HG03175 (cell line): ENCODE data around the gene FTH1.

ENCODE experiments used
- ATAC-seq: cut with Tn5 transposase; IDR thresholded peaks from one replicate; pipeline ENCODE4 v1.9.1; 2021; ENCODE audit warnings: mild to moderate bottlenecking, moderate library complexity; ENCODE audit not compliant: unreplicated experiment

The FTH1 gene

DNA sequence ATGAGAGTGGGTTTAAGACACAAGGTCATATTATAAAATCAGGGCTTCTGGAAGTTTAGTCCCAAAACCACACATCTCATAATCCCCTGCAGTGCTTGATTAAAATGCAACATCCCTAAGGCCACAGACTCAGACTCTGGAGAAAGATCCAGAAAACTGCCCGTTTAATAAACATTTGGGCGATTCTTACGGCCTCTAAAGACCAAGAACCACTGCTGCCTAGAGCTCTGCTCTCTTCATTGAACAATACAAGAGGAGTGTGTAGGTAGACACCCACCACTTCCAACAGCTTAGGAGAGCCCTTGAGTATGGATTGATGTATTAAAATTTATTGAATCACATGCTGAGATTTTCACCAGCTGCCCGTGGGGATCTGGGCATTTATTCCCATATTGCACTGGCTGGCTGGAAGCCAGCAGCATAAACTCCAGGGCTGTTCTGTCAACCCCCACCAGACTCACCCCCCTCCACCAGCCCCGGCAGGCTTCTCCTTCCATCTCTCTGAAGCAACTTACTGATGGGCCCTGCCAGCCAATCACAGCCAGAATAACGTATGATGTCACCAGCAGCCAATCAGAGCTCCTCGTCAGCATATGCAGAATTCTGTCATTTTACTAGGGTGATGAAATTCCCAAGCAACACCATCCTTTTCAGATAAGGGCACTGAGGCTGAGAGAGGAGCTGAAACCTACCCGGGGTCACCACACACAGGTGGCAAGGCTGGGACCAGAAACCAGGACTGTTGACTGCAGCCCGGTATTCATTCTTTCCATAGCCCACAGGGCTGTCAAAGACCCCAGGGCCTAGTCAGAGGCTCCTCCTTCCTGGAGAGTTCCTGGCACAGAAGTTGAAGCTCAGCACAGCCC, 18.0 kb downstream of the FTH1 start:
- ATAC-seq, result no peak

GRCh38 chr11:61948505-61948904, 18.9 kb downstream of the FTH1 start:
- ATAC-seq, result no peak

GRCh38 chr11:61947486-61948210, 19.8 kb downstream of the FTH1 start:
- ATAC-seq, result no peak

DNA sequence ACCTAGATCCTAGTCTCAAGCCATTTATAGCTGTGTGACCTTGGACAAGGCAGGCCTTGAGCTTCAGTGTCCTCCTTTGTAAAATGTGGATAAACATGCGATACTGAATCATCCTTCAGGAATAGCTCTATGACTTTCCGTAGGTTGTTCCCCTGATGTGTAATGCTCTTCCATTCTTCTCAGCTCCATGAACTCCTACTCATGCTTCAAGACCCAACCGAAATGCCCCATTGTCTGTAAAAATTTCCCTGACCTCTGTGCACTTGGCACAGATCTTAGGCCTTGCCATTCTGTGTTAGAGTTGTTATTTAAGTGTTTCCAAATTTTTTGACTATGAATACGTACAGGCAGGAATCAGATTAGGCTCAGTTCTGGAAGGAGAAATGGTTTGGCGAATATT, 20.5 kb downstream of the FTH1 start:
- no peak for ATAC-seq

GRCh38 chr11:61945191-61945590, 22.2 kb downstream of the FTH1 start:
- no peak for ATAC-seq

DNA sequence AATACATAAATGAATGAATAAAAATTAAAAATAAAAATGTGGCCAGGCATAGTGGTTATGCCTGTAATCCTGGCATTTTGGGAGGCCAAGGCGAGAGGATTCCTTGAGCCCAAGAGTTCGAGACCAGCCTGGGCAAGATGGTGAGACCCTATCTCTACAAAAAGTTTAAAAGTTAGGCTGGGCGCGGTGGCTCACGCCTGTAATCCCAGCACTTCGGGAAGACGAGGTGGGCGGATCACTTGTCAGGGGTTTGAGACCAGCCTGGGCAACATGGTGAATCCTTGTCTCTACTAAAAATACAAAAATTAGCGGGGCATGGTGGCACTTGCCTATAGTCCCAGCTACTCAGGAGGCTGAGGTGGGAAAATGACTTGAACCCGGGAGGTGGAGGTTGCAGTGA, 27.0 kb downstream of the FTH1 start:
- ATAC-seq, result no peak

- ATAC-seq, result no peak
Observed at GRCh38 chr11:61935861-61936260, 31.6 kb downstream of the FTH1 start.

- no peak for ATAC-seq
Observed at GRCh38 chr11:61930933-61931332, 36.5 kb downstream of the FTH1 start.

- ATAC-seq, result no peak
Observed at GRCh38 chr11:61928606-61929005, 38.8 kb downstream of the FTH1 start.

- ATAC-seq, result no peak
Observed at GRCh38 chr11:61927501-61927900, 39.9 kb downstream of the FTH1 start.

- no peak for ATAC-seq
Observed at GRCh38 chr11:61926235-61926634, 41.2 kb downstream of the FTH1 start.

DNA sequence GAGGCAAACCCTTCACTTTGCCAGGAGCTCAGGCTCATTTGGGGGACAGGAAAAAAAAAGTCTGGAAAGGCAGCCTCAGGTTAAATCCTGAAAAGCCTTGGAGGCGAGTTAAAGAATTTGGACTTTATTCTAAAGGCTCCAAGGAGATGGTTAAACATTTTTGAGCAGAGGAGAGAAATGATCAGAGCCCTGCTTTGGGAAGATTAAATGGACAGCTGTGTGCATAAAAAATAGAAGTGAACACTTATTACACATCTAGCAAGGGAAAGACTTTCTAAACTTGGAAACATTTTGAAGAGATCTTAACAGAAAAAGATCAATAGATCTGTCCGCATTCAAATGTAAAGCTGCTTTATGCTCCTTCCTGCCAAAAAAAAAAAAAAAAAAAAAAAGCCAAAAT, 41.7 kb downstream of the FTH1 start:
- ATAC-seq, result no peak

DNA sequence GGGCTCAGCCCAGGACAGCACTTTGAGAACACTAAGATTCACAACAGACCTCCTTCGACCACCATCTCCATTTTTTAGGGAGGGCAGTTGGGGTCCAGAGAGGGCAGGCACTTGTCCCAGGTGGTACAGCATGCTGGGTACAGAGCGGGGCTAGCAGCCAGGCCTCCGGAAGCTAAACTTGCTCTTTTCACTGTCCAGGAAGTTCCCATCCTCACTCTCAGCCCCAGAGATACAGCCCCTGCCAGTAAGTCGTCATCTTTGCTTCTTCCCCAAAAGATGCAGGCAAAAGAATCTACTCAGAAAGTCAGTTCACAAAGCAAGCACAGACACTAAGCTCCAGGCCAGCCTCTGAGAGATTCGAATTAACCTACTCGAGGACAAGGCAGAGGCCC, 43.4 kb downstream of the FTH1 start:
- no peak for ATAC-seq

- ATAC-seq, result no peak
Observed at GRCh38 chr11:61923166-61924063, 44.0 kb downstream of the FTH1 start.

- no peak for ATAC-seq
Observed at GRCh38 chr11:61922539-61922938, 44.9 kb downstream of the FTH1 start.

GRCh38 chr11:61921446-61921845, 46.0 kb downstream of the FTH1 start:
- no peak for ATAC-seq

GRCh38 chr11:61919705-61920631, 47.5 kb downstream of the FTH1 start:
- ATAC-seq, result no peak

DNA sequence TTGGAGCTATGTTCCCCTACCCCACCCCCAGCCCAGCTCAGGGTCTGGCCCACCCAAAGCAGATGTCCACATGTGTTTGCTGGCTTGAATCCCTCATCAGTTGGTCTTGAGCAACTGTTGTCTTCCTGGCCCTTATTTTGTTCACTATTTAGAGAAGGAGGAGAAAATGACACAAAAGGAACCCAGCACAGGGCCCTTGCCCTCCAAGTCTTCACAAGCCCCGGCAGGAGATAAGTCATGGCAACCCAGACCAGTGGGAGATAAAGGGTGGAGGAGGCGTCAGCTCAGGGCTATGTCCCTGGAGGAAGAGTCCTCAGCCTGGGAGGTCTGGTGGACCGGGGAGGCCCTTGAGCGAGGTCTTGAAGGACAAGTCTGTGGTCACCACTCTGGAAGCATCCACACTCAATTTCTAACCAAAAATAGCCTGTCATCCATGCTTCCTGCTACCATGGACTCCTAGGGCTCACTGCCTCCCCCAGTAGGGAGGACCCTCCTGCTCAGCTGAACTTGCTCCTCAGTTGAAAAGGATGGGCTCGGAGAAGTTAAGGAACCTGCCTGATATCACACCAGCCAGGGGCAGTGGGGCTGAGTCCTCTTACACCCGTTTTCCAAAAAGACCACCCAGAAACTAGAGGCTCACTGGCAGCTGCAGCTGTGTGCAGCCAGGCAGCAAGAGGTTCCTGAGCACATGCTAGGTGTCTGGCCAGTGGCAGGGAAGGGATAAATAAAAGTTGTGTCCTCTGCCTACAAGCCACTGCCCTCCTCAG, 48.3 kb downstream of the FTH1 start:
- no peak for ATAC-seq

DNA sequence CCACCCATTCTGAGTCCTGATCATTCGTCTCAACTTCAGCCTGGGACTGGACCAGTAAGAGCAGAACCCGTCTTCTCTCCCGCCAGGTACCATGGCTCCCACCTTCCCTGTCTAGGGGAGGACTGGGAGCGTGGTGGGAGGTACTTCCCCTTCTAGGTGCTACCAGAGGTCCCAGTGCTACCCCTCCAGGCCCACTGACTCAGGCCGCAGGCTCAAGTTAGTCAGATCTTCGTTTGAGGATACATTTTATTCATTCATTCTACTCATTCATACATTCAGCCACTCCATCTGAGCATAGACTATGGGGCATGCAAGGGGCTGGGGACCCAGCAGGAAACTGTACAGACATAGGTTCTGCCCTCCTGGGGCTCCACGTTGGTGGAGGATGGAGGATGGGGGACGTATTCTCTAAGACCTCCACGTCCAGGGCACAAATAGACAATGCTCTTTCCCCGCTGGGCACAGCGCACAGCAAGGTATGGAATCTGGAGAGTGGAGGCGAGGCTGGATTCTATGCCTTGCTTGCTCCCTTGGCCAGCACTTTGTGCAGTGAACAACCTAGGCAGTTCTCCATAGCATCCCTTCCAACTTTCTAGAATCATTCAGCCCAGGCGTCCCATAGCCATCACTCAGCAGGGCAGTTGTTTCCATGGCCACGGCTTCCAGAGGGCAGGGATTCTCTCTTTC, 49.0 kb downstream of the FTH1 start:
- ATAC-seq, result no peak
